Measurements from ENCODE around the gene HSD11B2.

The HSD11B2 gene

DNA sequence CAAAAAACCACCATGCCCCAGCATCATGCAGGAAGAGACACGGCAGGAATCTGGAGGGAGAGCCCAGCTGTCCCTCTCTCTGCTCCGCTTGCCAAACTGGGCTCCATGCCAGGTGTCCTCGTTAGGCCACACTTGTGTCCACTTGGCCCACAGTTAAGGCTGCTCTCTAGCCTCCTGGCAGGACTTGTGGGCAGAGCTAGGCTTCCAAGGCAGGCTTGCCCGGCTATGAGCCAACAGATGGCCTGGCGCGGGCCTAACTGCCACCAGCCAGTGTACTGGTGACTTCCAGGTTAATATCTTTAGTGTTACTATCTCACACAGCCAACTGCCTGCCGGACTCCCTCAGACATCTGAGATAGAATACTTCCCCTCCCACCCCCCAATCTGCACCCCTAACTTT is 39.4 kb downstream of the HSD11B2 start:
- no peak for DNase-seq (ENCODE audit: low read depth in 4 of 4, low spot score in 1 of 4)

DNA sequence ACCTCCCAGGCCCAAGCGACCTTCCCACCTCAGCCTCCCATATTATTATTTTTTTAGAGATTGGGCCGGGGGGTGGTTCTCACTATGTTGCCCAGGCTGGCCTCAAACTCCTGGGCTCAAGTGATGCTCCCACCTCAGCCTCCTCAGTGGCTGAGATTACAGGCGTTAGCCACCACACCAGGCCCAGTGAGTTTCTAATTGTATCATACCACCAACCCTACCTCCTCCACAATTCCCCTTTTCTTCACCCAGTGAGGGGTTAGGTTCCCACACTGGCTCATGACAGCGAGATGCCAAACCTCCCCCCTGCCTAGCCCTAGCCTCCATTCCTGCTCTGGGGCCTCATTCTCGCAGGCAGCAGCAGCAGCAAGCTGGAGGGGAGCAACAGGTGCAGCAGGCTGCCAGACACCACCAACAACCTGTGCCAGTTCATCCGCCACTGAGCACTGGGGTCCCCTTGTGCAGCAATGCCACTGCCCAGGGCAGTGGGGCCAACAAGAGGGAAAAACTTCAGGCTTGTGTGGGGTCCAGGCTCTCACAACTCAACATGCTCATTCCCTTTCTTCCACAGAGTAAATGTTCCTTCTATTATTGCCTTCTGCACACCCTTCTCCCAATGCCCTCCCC is 41.0 kb downstream of the HSD11B2 start:
- no peak for DNase-seq (ENCODE audit: low read depth in 4 of 4, low spot score in 1 of 4)

DNA sequence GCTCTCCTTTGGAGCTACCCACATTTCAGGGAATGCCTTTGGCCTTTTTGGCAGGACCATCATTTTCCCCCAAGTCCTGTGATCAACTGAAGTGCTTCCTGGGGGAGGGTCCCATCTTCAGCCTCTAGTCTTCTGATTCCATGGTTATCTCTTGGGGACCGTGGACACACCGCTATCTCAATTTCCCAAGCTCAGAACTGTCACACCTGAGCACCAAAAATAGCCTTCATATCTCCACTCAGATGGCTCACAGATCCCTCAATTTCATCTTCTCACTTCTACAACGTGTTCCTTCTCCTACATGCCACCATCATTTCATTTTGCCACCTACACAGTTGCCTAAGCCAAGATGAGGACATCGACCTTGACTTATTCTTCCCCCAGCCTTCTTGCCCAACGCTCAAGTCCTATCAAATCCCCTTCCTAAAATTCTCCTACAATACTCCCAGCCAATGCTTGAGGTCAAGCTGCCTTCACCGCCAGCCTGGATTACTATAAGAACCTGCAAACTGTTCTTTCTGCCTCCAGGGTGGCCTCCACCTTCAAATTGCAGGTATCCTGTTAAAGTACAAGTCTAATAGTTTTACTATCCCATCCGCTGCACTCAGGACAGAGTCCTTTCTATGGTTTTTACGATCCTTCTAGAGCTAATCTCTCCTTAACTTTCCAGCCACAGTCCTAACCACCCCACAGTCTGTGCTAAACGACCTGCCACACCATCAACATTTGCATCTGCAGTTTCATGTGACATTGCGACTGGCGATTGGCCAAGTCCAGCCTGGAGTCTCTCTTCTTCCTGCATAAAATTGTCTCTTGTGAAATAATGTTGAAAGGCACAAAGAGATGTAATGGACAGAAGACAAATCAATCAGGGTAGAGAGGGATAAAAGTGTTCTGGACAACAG is 43.9 kb downstream of the HSD11B2 start:
- DNase-seq (ENCODE audit: low read depth in 4 of 4, low spot score in 1 of 4), result no peak

DNA sequence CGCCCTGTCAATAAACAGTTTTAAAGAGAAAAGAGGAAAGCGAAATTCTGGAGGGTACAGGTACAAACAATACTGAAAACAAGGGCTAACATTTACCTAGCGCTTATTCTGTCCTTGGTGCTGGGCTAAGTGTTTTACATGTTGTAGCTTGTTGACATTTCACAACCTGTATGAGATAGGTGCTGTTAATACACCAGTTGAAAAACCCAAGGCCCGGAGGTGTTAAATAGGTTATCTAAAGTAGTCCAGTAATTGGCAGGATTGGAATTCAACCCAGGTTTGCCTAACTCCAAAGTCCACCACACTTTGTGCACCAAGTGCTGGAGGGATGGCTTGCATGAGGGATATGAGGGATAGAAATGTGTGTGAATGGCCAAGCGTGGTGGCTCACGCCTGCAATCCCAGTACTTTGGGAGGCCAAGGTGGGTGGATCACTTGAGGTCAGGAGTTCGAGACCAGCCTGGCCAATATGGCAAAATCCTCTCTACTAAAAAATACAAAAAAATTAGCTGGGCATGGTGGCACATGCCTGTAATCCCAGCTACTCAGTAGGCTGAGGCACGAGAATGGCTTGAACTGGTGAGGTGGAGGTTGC is 47.1 kb downstream of the HSD11B2 start:
- no peak for DNase-seq (ENCODE audit: low read depth in 4 of 4, low spot score in 1 of 4)

DNA sequence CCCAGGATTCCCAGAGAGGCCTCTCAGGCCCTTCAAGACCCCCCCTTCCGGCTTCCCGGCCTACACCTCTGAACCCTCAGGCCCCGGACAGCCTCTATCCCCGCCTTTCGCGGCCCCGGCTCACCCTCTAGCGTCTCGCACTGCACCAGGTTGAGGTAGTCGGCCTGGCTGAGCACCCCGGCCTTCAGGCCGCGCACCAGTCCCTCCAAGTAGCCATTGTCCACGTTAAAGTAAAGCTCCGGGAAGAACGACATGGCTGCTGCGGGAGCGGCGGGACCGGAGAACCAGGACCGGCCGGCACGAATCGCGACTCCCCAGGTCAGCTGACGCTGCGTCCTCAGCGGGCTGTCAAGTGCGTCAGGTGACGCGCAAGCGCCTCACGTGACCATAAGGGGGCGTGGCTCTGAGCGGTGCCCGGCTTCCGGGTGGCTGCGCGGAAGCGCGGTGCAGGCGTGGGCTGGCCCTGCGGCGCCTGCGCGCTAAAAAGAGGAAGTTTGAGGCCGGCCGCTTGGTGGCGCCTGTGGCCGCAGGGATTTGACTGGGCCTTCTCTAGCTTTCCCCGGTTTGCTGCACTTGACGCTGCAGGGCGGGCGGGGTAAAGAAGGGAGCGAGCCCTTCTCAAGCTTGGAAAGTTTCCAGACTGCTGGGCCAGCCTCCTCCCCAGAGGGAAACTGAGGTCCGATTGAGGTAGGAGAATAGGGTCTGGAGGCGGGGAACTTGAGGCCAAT is 50.1 kb downstream of the HSD11B2 start, which contains the start of gene ATP6V0D1:
Gene ATP6V0D1 (minus strand): TSS at position 325 of the 728 bp plus-strand sequence. CDS start 71 bp downstream, at position 254.
- DNase-seq (ENCODE audit: low read depth in 4 of 4, low spot score in 1 of 4), result peak; percentile 97 to 99 (median 98)

DNA sequence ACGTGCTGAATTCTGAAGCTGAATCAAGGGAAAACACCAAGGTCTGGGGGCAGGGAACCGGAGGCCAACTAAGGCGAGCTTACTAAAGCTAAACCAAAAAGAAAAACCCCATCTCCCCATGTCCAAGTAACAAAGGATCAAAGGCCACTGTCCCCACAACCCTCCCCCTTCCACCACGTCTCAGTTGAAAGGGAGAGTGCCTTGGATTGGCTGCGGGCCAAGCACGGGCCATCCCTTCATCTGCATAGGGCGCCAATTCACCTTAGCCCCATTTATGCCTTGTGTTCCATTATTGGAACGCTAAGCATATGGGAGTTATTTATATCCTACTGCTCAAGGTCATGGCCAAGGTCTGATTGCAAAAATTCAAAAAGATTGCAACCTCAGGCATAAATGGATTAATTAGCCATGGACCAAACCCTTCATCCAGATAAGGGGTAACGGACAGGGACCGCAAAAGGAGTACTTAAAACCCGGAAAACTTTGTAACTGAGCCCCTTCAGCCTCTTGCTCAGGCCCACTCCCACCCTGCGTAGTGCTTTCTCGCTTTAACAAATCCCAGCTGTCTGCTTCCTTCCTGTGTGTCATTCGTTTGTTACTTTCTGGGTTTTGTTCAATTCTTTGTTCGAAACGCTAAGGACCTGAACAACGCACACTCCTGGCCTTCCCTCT is 50.8 kb downstream of the HSD11B2 start:
- peak in 2 of 4 experiments; percentile 26 to 38 for DNase-seq (ENCODE audit: low read depth in 4 of 4, low spot score in 1 of 4)

DNA sequence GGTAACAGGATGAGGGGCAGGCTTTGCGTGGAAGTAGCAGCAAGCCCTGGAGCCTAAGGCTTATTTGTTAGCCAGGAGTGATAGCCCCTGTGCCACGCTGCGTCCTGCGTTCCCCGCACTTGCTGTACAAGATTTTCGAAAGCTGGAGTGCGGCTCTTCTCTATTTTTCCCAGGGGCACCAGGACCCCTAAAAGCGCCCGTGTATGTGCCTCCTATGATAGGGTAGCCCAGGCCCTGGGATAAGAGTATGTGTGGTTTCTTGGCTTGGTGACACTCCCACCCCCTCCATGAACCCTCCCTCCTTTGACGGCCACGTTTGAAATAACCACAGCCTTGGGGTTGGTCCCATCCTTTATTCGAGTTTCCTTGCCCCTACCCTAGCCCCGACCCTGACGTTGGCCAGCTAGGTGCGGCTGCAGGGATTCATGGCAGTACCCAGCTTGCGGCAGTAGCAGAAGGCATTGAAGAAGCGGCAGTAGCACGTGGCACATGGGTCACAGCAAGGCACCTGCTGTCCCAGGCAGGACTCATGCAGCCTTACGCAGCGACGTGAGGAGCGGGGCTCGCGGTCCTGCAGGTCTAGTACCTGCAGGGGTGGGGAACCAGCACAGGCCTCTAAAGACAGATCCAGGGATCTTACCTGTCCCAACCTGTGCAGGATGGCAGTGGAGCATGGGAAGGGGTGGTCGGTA is 51.5 kb downstream of the HSD11B2 start:
- peak in 1 of 4 experiments; percentile 9 for DNase-seq (ENCODE audit: low read depth in 4 of 4, low spot score in 1 of 4)

DNA sequence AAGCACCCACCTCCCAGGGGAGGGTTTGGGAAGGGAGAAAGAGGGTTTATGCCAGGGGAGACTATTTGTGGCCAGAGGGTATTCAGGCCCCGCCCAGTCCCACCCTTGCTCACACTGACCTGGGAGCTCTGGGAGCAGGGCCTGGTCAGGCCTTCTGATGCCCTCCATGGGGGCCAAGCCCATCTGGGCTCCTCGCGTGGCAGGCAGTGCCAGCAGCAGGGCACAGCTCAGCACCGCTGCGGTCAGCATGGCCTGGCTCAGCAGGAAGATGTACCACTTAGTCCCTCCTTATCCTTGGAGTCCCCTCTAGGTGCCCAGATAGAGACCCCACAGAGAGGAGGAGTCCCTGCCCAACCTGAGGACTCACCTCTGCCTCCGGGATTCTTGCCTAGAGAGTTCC is 52.2 kb downstream of the HSD11B2 start, which contains the start of gene AGRP:
Gene AGRP (minus strand): TSS at position 398 of the 400 bp plus-strand sequence. CDS start 149 bp downstream, at position 249.
- no peak for DNase-seq (ENCODE audit: low read depth in 4 of 4, low spot score in 1 of 4)

DNA sequence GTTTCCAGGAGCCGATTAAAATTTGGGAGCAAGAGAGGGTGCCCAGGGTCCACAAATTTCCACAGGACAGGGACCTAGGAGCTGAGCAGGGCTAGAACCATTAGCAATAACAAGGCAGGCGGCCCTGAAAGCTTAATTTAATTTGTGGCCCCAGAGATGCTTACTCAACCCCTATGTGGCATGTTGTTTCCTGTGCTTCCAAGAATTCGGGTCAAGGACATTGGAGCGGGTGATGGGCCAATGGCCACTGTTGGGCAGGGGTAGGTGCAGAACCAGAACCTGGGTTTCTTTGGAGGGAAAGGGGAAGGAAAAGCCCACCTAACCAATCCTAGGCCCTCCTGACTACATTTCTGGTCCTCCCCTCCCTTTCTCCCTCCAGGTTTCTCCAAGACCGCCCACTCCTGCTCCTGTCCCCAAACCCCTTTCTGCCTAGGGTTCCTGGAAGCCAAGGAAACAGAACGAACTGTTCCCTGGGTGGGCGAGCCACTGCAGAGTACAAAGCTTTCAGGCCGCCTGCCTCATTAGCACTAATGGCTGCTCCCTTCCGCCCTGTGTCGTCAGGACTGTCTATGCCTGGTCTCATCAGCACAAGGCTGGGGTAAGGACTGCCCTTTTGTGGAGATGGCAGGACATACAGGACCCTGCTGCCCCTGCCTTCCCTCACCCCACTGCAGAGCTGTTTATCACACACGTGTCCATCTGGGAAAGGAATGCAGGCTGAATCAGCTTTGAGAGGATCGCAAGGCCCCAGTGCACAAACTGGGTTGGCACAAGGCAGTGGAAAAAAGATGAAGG is 53.0 kb downstream of the HSD11B2 start:
- DNase-seq (ENCODE audit: low read depth in 4 of 4, low spot score in 1 of 4), result no peak

DNA sequence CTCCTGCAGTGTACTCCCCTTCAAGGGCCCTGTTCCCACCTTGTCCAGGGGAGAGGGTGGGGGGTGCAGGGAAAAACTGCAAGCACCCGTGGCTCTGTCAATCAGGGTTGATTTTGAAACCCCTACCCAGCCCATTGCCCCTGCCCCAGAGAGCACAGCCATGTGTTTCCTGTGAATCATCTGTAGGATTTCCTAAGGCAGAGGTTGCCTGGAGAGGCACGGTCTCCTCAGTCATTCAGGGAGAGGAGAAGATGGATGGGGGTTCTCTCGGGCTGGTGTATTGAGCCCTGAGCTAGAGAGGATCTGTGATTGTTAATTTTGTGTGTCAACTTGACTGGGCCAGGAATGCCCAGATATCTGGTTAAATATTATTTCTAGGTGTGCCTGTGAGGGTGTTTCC is 55.9 kb downstream of the HSD11B2 start:
- DNase-seq (ENCODE audit: low read depth in 4 of 4, low spot score in 1 of 4), result no peak
